Gastrocnemius medialis (tissue), 4 donors: ENCODE results near the gene SEC14L1. TPM values are rescaled to one million over a fixed set of nuclear protein-coding genes. Genes with fewer than 3 reads are reported as not detected.

Source experiments
- ATAC-seq, 2 donors: fragments of 150-250 bp; one replicate each; pipeline ENCODE4 v1.9.1; 2016
- DNase-seq, 2 donors: peaks; one replicate each; pipeline ENCODE4 v3.0.0-alpha.2; 2019
- H3K27ac ChIP-seq, 4 donors: fragments of 200-600 bp; sonication (generic); 1 replicate in 1 of 4; 2 replicates in 3 of 4; pipeline ENCODE4 v1.5.1; 2016 to 2018; ENCODE audit warnings: mild to moderate bottlenecking in 2 of 4, moderate library complexity in 1 of 4
- H3K27me3 ChIP-seq, 3 donors: fragments of 200-600 bp; sonication (generic) in 2 of 3; 1 replicate in 1 of 3; 2 replicates in 2 of 3; pipeline versions ENCODE4 v1.5.1 to v1.6.0; 2016 to 2019; ENCODE audit warnings: mild to moderate bottlenecking in 1 of 3, moderate library complexity in 1 of 3
- H3K36me3 ChIP-seq, 2 donors: fragments of 200-600 bp; sonication (generic) in 1 of 2; one replicate each; pipeline ENCODE4 v1.5.1; 2017 to 2018
- H3K4me1 ChIP-seq, 2 donors: fragments of 200-600 bp; sonication (generic) in 1 of 2; one replicate each; pipeline ENCODE4 v1.5.1; 2016 to 2017; ENCODE audit warnings: mild to moderate bottlenecking in 2 of 2
- H3K4me3 ChIP-seq, 4 donors: fragments of 200-600 bp; sonication (generic) in 3 of 4; 1 replicate in 1 of 4; 2 replicates in 3 of 4; pipeline ENCODE4 v1.5.1; 2016 to 2019; ENCODE audit warnings: mild to moderate bottlenecking in 2 of 4
- H3K9me3 ChIP-seq, 3 donors: fragments of 200-600 bp; sonication (generic) in 2 of 3; 1 replicate in 1 of 3; 2 replicates in 2 of 3; pipeline ENCODE4 v1.5.1; 2016 to 2019
- CTCF ChIP-seq, 5 experiments: fragments of 450-650 bp in 3 of 5; fragments of 200-600 bp in 2 of 5; sonication (generic) in 2 of 5; IDR thresholded peaks in 4 of 5; conservative IDR thresholded peaks in 1 of 5; 1 replicate in 4 of 5; 2 replicates in 1 of 5; pipeline ENCODE4 v1.5.1; 2016 to 2019; ENCODE audit warnings: antibody characterized with exemption in 5 of 5, mild to moderate bottlenecking in 3 of 5, moderate library complexity in 3 of 5
- POLR2A ChIP-seq, 2 donors: fragments of 450-650 bp; IDR thresholded peaks; one replicate each; pipeline ENCODE4 v1.6.1; 2017; ENCODE audit warnings: antibody characterized with exemption in 2 of 2, mild to moderate bottlenecking in 2 of 2, moderate library complexity in 2 of 2
- in situ Hi-C, 4 donors: fragments of 200-750 bp; cut with MboI; loops; one replicate each; pipeline versions ENCODE4 v1.15.0 to v1.8.0; 2017; ENCODE audit warnings: low sequenced_read_pairs in 4 of 4
- intact Hi-C: fragments of 100-400 bp; cut with DNase I; formaldehyde crosslinking; loops from one replicate; pipeline ENCODE4 v1.15.1; 2023; ENCODE audit warnings: low total_unique reads
- total RNA-seq, 4 donors: library from RNA; depleted of rRNA; stranded (reverse); fragments of >200 nt; gene quantifications; one replicate each; pipeline versions ENCODE4 v1.1.0 to v1.2.3, GENCODE V29; 2016

Gene SEC14L1
- total RNA-seq, 4 donors from 2014 or later, result 55.0 to 94.1 (median 73.7) TPM

DNA sequence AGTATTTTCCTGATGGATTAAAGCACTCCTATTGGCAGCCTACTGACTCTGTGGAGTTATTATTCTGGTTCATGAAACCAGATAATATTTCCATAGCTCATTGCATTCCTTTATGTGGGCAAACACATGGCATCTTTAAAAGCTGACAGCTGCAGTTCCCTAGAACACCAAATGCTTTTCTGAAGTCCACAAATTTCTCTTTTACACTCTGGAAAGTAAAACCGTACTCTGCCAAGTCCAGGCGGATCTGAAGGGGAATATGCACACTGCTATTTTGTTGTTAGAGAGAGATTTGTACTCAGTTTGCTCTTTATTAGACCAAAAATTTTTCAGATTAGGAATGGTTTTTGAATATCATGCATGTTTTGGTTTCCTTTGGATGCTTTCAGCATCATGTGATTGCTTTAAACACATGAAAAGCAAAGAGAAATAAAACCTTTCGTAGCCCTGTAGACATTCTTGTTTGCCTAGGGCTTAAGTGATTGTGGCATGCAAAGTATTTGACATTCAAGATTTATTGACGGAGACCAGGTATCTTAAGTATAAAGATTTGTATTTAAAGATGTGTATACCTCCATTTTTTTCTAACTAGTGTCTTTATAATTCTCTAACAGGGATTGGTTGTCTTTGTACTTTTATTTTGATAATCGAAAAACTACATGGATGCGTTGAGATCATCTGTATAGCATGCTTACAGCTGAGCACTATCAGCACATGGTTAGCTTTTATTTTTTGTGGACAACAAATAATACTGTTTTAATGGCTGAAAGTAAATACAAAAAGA lies 19.5 kb downstream of the SEC14L1 start:
- Histone ChIP-seq H3K4me1 (peaks cover 87 to 95% of the 10 kb centered on the region in 2 donors), H3K27me3 (no peaks in the 10 kb centered on the region), H3K9me3 (no peaks in the 10 kb centered on the region), H3K4me3 (peak overlapping the region in 1 of 4 donors; percentile 15), H3K27ac (peak overlapping the region; percentile 85 to 96 (median 90)), H3K36me3 (no peaks in the 10 kb centered on the region)
- intact Hi-C loops (loop anchor here (5.0 kb wide), 1 partner anchor 47 kb away; no protein-coding TSS in a partner anchor), in situ Hi-C loops (no loop called here)
- TF ChIP-seq POLR2A (IDR thresholded peaks at IDR 0.05), result no peak
- no peak for TF ChIP-seq CTCF (IDR thresholded peaks at IDR 0.05 in 4 of 5, conservative IDR thresholded peaks at IDR 0.05 in 1 of 5)
- no peak for ATAC-seq
- DNase-seq, result no peak

DNA sequence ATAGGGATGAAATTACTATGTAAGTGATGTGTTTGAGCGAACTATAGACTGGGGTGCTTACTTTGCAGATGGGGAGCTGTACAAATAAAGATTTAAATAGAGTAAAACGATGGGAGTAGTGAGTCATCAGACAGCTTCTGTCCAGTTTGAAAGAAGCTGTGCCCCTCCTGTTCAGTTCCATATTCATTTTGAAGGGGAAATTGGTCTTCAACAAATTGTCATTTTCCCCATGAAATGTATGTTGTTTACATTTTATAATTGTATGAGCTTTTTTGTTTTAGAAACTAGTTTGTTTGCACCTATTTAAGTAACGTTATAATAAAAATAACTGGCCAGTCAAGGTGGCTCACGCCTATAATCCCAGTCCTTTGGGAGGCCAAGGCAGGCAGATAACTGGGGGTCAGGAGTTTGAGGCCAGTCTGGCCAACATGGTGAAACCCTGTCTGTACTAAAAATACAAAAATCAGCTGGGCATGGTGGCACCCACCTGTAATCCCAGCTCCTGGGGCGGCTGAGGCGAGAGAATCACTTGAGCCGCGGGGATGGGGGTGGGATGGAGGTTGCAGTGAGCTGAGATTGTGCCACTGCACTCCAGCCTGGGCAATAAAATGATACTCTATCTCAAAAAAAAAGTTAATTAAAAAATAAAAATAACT lies 20.2 kb downstream of the SEC14L1 start:
- Histone ChIP-seq H3K27me3 (no peaks in the 10 kb centered on the region), H3K9me3 (no peaks in the 10 kb centered on the region), H3K4me3 (peak overlapping the region in 1 of 4 donors; percentile 5), H3K27ac (peak overlapping the region; percentile 85 to 96 (median 90)), H3K4me1 (peaks cover 87 to 95% of the 10 kb centered on the region in 2 donors), H3K36me3 (no peaks in the 10 kb centered on the region)
- ATAC-seq, result no peak
- in situ Hi-C loops (no loop called here), intact Hi-C loops (loop anchor here (5.0 kb wide), 1 partner anchor 46 kb away; no protein-coding TSS in a partner anchor)
- DNase-seq, result peak in 1 of 2 donors; percentile 57
- TF ChIP-seq CTCF (IDR thresholded peaks at IDR 0.05 in 4 of 5, conservative IDR thresholded peaks at IDR 0.05 in 1 of 5), result no peak
- no peak for TF ChIP-seq POLR2A (IDR thresholded peaks at IDR 0.05)

GRCh38 chr17:77161953-77162352 lies 21.2 kb downstream of the SEC14L1 start:
- Histone ChIP-seq H3K4me1 (peaks cover 86 to 95% of the 10 kb centered on the region in 2 donors), H3K27me3 (no peaks in the 10 kb centered on the region), H3K9me3 (no peaks in the 10 kb centered on the region), H3K36me3 (no peaks in the 10 kb centered on the region), H3K27ac (peak overlapping the region; percentile 85 to 96 (median 90)), H3K4me3 (peak overlapping the region in 1 of 4 donors; percentile 23)
- in situ Hi-C loops, result no loop called here
- no peak for ATAC-seq
- TF ChIP-seq CTCF (IDR thresholded peaks at IDR 0.05 in 4 of 5, conservative IDR thresholded peaks at IDR 0.05 in 1 of 5) (no peak), POLR2A (IDR thresholded peaks at IDR 0.05) (no peak)
- intact Hi-C loops, result loop anchor here (5.0 kb wide), 1 partner anchor 45 kb away; no protein-coding TSS in a partner anchor
- no peak for DNase-seq

DNA sequence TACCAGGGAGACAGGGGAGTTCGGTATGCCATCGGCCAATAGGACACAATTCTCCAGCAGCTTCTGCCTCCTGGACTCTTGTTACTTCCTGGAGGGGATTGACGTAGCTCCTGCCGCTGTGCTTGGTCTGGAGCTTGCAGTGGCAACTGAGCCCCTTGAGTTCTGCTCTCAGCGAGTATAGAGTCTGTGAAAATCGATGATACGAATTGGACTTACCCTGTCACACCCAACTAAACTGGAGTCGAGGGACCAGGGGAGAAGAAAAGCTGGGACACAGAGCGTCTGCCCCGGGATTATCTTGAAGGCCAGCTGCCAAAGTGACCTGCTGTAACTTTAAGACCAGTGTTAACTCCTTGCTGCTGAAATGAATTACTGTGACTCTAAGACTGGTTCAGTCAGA lies 22.2 kb downstream of the SEC14L1 start:
- in situ Hi-C loops (no loop called here), intact Hi-C loops (loop anchor here (5.0 kb wide), 1 partner anchor 44 kb away; no protein-coding TSS in a partner anchor)
- H3K4me1 ChIP-seq, result peaks cover 76 to 86% of the 10 kb centered on the region in 2 donors

More for the DNA sequence above, 22.2 kb downstream of the SEC14L1 start:
- peak overlapping the region; percentile 85 to 96 (median 90) for H3K27ac ChIP-seq
- DNase-seq (no peak), ATAC-seq (peak in 1 of 2 donors; percentile 58)
- no peak for TF ChIP-seq CTCF (IDR thresholded peaks at IDR 0.05 in 4 of 5, conservative IDR thresholded peaks at IDR 0.05 in 1 of 5)
- no peak for TF ChIP-seq POLR2A (IDR thresholded peaks at IDR 0.05)
- no peaks in the 10 kb centered on the region for H3K27me3 ChIP-seq
- H3K36me3 ChIP-seq, result peaks cover 0 to 6% of the 10 kb centered on the region in 2 donors
- H3K4me3 ChIP-seq, result peak overlapping the region; percentile 3 to 37 (median 22)
- peaks cover 0 to 6% (median 0%) of the 10 kb centered on the region in 3 donors for H3K9me3 ChIP-seq
